K562 (cell line): ENCODE data around the gene AGO1. TPM values are rescaled to one million over a fixed set of nuclear protein-coding genes. Genes with fewer than 3 reads are reported as not detected.
A peak's percentile ranks its signal among the peaks of the same experiment; 100 is the strongest.

Source experiments
- ATF4 ChIP-seq: fragments of 450-650 bp; formaldehyde crosslinking; IDR thresholded peaks from 2 replicates; pipeline ENCODE4 v1.4.0; 2022; ENCODE audit warnings: mild to moderate bottlenecking, moderate library complexity
- GATAD2B ChIP-seq: fragments of 450-650 bp; IDR thresholded peaks from 2 replicates; pipeline ENCODE4 v1.6.1; 2017; ENCODE audit warnings: mild to moderate bottlenecking, borderline replicate concordance
- MECOM ChIP-seq: fragments of 250-450 bp; sonication (Bioruptor Pico); IDR thresholded peaks from 2 replicates; pipeline ENCODE4 v1.8.0; 2022; ENCODE audit warnings: inconsistent platforms
- MGA ChIP-seq: fragments of 450-650 bp; IDR thresholded peaks from 2 replicates; pipeline ENCODE4 v1.6.1; 2016; ENCODE audit warnings: mild to moderate bottlenecking, moderate library complexity
- PHB ChIP-seq: fragments of 250-450 bp; sonication (Bioruptor Pico); IDR thresholded peaks from 2 replicates; pipeline ENCODE4 v1.5.0; 2021
- SIN3B ChIP-seq: fragments of 450-650 bp; IDR thresholded peaks from 2 replicates; pipeline ENCODE4 v1.6.1; 2017; ENCODE audit warnings: low read depth, mild to moderate bottlenecking, moderate library complexity
- ZBTB11 ChIP-seq, 3 experiments: fragments of 200-800 bp in 1 of 3; fragments of 250-450 bp in 1 of 3; fragments of 450-650 bp in 1 of 3; sonication (Bioruptor Pico) in 1 of 3; sonication (Bioruptor generic) in 1 of 3; formaldehyde crosslinking in 1 of 3; IDR thresholded peaks; 2 replicates each; pipeline versions ENCODE4 v1.6.1 to v1.8.0; 2016 to 2022; ENCODE audit warnings: mild to moderate bottlenecking in 2 of 3, missing genetic modification characterization in 2 of 3, missing compliant biosample characterization in 1 of 3, moderate library complexity in 1 of 3
- ZC3H11A ChIP-seq: IDR thresholded peaks from 2 replicates; pipeline ENCODE4 v1.6.1; 2012; ENCODE audit warnings: low read depth, low read length, improper control_type of control experiment
- ZNF316 ChIP-seq: fragments of 450-650 bp; IDR thresholded peaks from 2 replicates; pipeline ENCODE4 v1.6.1; 2016
- polyA plus RNA-seq, 8 experiments: library from polyadenylated mRNA; depleted of rRNA in 4 of 8; stranded (reverse) in 5 of 8; unstranded in 3 of 8; fragments of >200 nt; fragmentation: Nextera tagmentation in 2 of 8; fragmentation: Illumina TruSeq in 1 of 8; extraction: Ambion mirVana in 2 of 8; extraction: Trizol in 1 of 8; gene quantifications; 2 replicates each; pipeline versions ENCODE4 v1.2.1 to v1.2.3, GENCODE V29; 2011 to 2014; ENCODE audit warnings: inconsistent platforms in 1 of 8, missing spikeins in 1 of 8
- total RNA-seq, 7 experiments: library from RNA; depleted of rRNA in 6 of 7; stranded (reverse); fragments of >200 nt in 6 of 7; fragmentation: Illumina TruSeq in 2 of 7; extraction: Trizol in 2 of 7; gene quantifications; 2 replicates each; pipeline versions ENCODE4 v1.2.1 to v1.2.3, GENCODE V29; 2011 to 2021; ENCODE audit warnings: low replicate concordance in 1 of 7

AGO1 gene
- total and polyA plus RNA-seq, 9 of the 15 experiments (the other 6 are each of a cell fraction or from before 2014, with no cell fraction given) = 7.3 to 64.2 (median 26.0) TPM

DNA sequence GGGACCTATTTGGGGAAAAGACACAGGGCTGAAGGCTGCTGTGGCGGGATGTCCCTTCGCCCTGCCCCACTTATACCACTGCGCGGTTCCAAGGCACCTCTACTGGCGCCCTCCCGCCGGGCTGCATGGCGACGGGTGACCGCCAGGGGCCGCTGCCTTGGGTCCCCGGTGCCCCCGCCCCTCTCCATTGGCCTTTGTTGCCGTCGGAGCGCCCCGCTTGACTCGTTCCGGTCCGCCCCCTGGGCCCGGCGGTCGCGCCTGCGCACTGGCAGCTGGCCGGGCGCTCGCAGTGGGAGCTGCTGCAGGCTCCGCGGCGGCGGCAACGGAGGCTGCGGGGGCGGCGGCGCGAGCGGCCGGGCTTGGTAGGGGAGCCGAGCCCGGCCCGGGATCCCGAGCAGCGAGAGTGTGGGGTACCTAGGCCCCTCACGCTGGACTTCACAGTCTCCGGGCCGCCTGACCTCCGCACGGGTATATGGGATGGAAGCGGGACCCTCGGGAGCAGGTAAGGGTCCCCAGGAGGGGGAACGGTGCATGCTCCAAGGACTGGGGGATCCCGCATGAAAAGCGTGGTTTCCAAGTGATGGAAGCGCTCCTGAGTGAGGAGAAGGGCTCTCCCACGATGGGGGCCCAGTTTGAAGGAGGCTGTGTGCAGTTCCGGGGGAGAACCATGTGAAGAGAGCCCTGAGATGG lies at the start of gene AGO1 (continued):
- TF ChIP-seq MGA (no peak), SIN3B (peak; percentile 75; the same call in 1 of the 2 replicates), PHB (CRISPR knock-in tag) (no peak), ZBTB11 (CRISPR knock-in tag; IDR thresholded peaks at IDR 0.05) (peak in 2 of 3 experiments; percentile 51 to 80; a peak in 2 of 6 replicates), ATF4 (CRISPR knock-in tag) (no peak), MECOM (CRISPR knock-in tag) (no peak), ZNF316 (no peak), ZC3H11A (no peak), GATAD2B (peak; percentile 73)
